HL-60 (cell line): ENCODE data around the gene WWOX.

Source experiments
- CTCF ChIP-seq: IDR thresholded peaks from one replicate; pipeline ENCODE4 v1.5.1; 2011; ENCODE audit warnings: low read length, control low read depth, inconsistent platforms; ENCODE audit not compliant: insufficient read depth
- REST ChIP-seq: IDR thresholded peaks from 2 replicates; pipeline ENCODE4 v1.6.1; 2012; ENCODE audit warnings: low read depth; ENCODE audit not compliant: insufficient replicate concordance

- TF ChIP-seq REST, result no peak
- no peak for TF ChIP-seq CTCF
Observed at GRCh38 chr16:79077346-79077745, 977.9 kb downstream of the WWOX start.
